Neuronal stem cell (in vitro differentiated cells): Measurements from ENCODE around the gene GPAM.
"Not testable (repeated sequence)": the region's sequence is repeated elsewhere in the genome, so short reads cannot be mapped to it uniquely, and the experiment has no call there.

Source experiments
- DNase-seq: peaks from one replicate; pipeline ENCODE4 v3.0.0-alpha.2; 2013; ENCODE audit warnings: low spot score
- H2AFZ ChIP-seq: one replicate; pipeline ENCODE4 v1.6.1; 2013; ENCODE audit warnings: mild to moderate bottlenecking, low read length, inconsistent platforms
- H2AK5ac ChIP-seq: 2 replicates; pipeline ENCODE4 v1.6.1; 2013; ENCODE audit warnings: low read depth, mild to moderate bottlenecking, inconsistent platforms, low read length, moderate library complexity, mixed read lengths
- H2BK120ac ChIP-seq: 2 replicates; pipeline ENCODE4 v1.6.1; 2013; ENCODE audit warnings: low read depth, mild to moderate bottlenecking, inconsistent platforms, low read length, moderate library complexity, mixed read lengths
- H2BK12ac ChIP-seq: one replicate; pipeline ENCODE4 v1.6.1; 2013; ENCODE audit warnings: low read length, inconsistent platforms
- H2BK15ac ChIP-seq: 2 replicates; pipeline ENCODE4 v1.6.1; 2013; ENCODE audit warnings: mild to moderate bottlenecking, low read length, inconsistent platforms, mixed read lengths
- H2BK5ac ChIP-seq: one replicate; pipeline ENCODE4 v1.6.1; 2013; ENCODE audit warnings: inconsistent platforms, mild to moderate bottlenecking, low read length, moderate library complexity
- H3K14ac ChIP-seq: one replicate; pipeline ENCODE4 v1.6.1; 2013; ENCODE audit warnings: low read length, inconsistent platforms
- H3K18ac ChIP-seq: 2 replicates; pipeline ENCODE4 v1.6.1; 2013; ENCODE audit warnings: low read length, inconsistent platforms
- H3K23ac ChIP-seq: 2 replicates; pipeline ENCODE4 v1.6.1; 2013; ENCODE audit warnings: low read depth, mild to moderate bottlenecking, mixed read lengths, low read length, inconsistent platforms; ENCODE audit not compliant: poor library complexity
- H3K27ac ChIP-seq: replicated peaks from 3 replicates; pipeline ENCODE4 v1.5.1; 2013; ENCODE audit warnings: low read length, inconsistent platforms
- H3K27me3 ChIP-seq, 3 experiments: 2 replicates each; pipeline ENCODE4 v1.6.1; 2013; ENCODE audit warnings: low read length in 3 of 3, mild to moderate bottlenecking in 2 of 3, inconsistent platforms in 1 of 3, low read depth in 1 of 3, mixed read lengths in 1 of 3, moderate library complexity in 1 of 3; ENCODE audit not compliant: control insufficient read depth in 3 of 3, insufficient read depth in 3 of 3
- H3K36me3 ChIP-seq, 2 donors: replicated peaks in 1 of 2; 2 replicates each; pipeline ENCODE4 v1.6.1; 2013; ENCODE audit warnings: low read length in 2 of 2; ENCODE audit not compliant: control insufficient read depth in 2 of 2, insufficient read depth in 2 of 2
- H3K4ac ChIP-seq: 2 replicates; pipeline ENCODE4 v1.6.1; 2013; ENCODE audit warnings: inconsistent platforms, mild to moderate bottlenecking, low read length, moderate library complexity
- H3K4me1 ChIP-seq, 2 donors: 1 replicate in 1 of 2; 2 replicates in 1 of 2; pipeline ENCODE4 v1.6.1; 2013; ENCODE audit warnings: low read length in 2 of 2, low read depth in 1 of 2; ENCODE audit not compliant: control insufficient read depth in 2 of 2, insufficient read depth in 1 of 2
- H3K4me2 ChIP-seq: one replicate; pipeline ENCODE4 v1.6.1; 2013; ENCODE audit warnings: mild to moderate bottlenecking, low read length, inconsistent platforms; ENCODE audit not compliant: insufficient read depth, poor library complexity, severe bottlenecking
- H3K4me3 ChIP-seq, 2 donors: 2 replicates each; pipeline ENCODE4 v1.5.1; 2013; ENCODE audit warnings: low read length in 2 of 2, mild to moderate bottlenecking in 2 of 2, inconsistent platforms in 1 of 2, moderate library complexity in 1 of 2
- H3K79me1 ChIP-seq: one replicate; pipeline ENCODE4 v1.6.1; 2013; ENCODE audit warnings: low read depth, mild to moderate bottlenecking, inconsistent platforms, low read length, moderate library complexity
- H3K9ac ChIP-seq: one replicate; pipeline ENCODE4 v1.6.1; 2013; ENCODE audit warnings: mild to moderate bottlenecking, low read depth, low read length, inconsistent platforms; ENCODE audit not compliant: poor library complexity
- H3K9me3 ChIP-seq, 2 donors: replicated peaks in 1 of 2; 2 replicates each; pipeline versions ENCODE3 to v1.6.1; 2013; ENCODE audit warnings: low read length in 2 of 2, mild to moderate bottlenecking in 2 of 2, inconsistent platforms in 1 of 2, low read depth in 1 of 2, mixed read lengths in 1 of 2, moderate library complexity in 1 of 2; ENCODE audit not compliant: control insufficient read depth in 2 of 2, insufficient read depth in 1 of 2
- H4K8ac ChIP-seq: one replicate; pipeline ENCODE4 v1.6.1; 2013; ENCODE audit warnings: low read depth, mild to moderate bottlenecking, inconsistent platforms, low read length, moderate library complexity
- H4K91ac ChIP-seq: one replicate; pipeline ENCODE4 v1.6.1; 2013; ENCODE audit warnings: low read length, low read depth, mild to moderate bottlenecking, inconsistent platforms; ENCODE audit not compliant: poor library complexity
- WGBS, 2 donors: extraction: QIAGEN DNeasy Blood & Tissue Kit; methylation state at CpG; one replicate each; pipeline ENCODE4 v1.1.7; 2013; ENCODE audit warnings: missing lambda C conversion rate in 2 of 2, mixed read lengths in 1 of 2; ENCODE audit not compliant: insufficient read length in 2 of 2, insufficient replicate concordance in 1 of 2; ENCODE audit errors: extremely low coverage in 2 of 2; 5-methylcytosine and 5-hydroxymethylcytosine counted together

The GPAM gene

GRCh38 chr10:112230325-112230988, 46.9 kb upstream of the GPAM start:
- DNase-seq: no peak
- Histone ChIP-seq H3K4me1 (no peaks in the 10 kb centered on the region), H3K4me2 (no peak overlapping the region), H3K23ac (no peak overlapping the region), H4K91ac (no peak overlapping the region), H3K27ac (no peak overlapping the region), H3K9ac (no peak overlapping the region), H2AFZ (no peak overlapping the region), H3K4ac (no peak overlapping the region), H2BK12ac (no peak overlapping the region), H3K36me3 (no peaks in the 10 kb centered on the region), H3K18ac (no peak overlapping the region), H3K79me1 (no peaks in the 10 kb centered on the region), H3K9me3 (no peaks in the 10 kb centered on the region), H3K4me3 (no peak overlapping the region), H4K8ac (no peak overlapping the region), H2BK15ac (no peak overlapping the region), H3K14ac (no peak overlapping the region), H2BK5ac (no peak overlapping the region), H3K27me3 (no peaks in the 10 kb centered on the region), H2BK120ac (no peak overlapping the region), H2AK5ac (no peak overlapping the region)
- WGBS, 2 donors: no CpG with 5 or more reads among the region's 1 CpG

- no peak overlapping the region for H4K8ac ChIP-seq
- WGBS, 2 donors: no CpG with 5 or more reads among the region's 3 CpGs
- H3K9me3 ChIP-seq: no peaks in the 10 kb centered on the region
- H3K14ac ChIP-seq: no peak overlapping the region
- H2BK15ac ChIP-seq: no peak overlapping the region
- H3K23ac ChIP-seq: no peak overlapping the region
- no peak overlapping the region for H2AK5ac ChIP-seq
- DNase-seq: no peak
- H2BK120ac ChIP-seq: no peak overlapping the region
- no peaks in the 10 kb centered on the region for H3K27me3 ChIP-seq
- H3K36me3 ChIP-seq: no peaks in the 10 kb centered on the region
- H3K4me2 ChIP-seq: no peak overlapping the region
- H3K9ac ChIP-seq: no peak overlapping the region
- no peak overlapping the region for H3K4me3 ChIP-seq
- no peaks in the 10 kb centered on the region for H3K79me1 ChIP-seq
- no peaks in the 10 kb centered on the region for H3K4me1 ChIP-seq
- H2AFZ ChIP-seq: no peak overlapping the region
- H4K91ac ChIP-seq: no peak overlapping the region
- no peak overlapping the region for H2BK12ac ChIP-seq
- H2BK5ac ChIP-seq: no peak overlapping the region
- no peak overlapping the region for H3K27ac ChIP-seq
- no peak overlapping the region for H3K18ac ChIP-seq
- no peak overlapping the region for H3K4ac ChIP-seq
Observed at GRCh38 chr10:112229901-112230300, 46.3 kb upstream of the GPAM start.

- H3K79me1 ChIP-seq: no peaks in the 10 kb centered on the region
- H3K4me1 ChIP-seq: no peaks in the 10 kb centered on the region
- H3K4ac ChIP-seq: no peak overlapping the region
- H3K4me3 ChIP-seq: no peak overlapping the region
- H3K9me3 ChIP-seq: no peaks in the 10 kb centered on the region
- no CpG with 5 or more reads among the region's 2 CpGs for WGBS, 2 donors
- H3K14ac ChIP-seq: no peak overlapping the region
- H3K36me3 ChIP-seq: no peaks in the 10 kb centered on the region
- no peak for DNase-seq
- H2BK15ac ChIP-seq: no peak overlapping the region
- no peak overlapping the region for H2BK12ac ChIP-seq
- no peak overlapping the region for H3K18ac ChIP-seq
- H2AFZ ChIP-seq: no peak overlapping the region
- H2BK5ac ChIP-seq: no peak overlapping the region
- H3K27ac ChIP-seq: no peak overlapping the region
- no peak overlapping the region for H3K4me2 ChIP-seq
- H3K9ac ChIP-seq: no peak overlapping the region
- H3K23ac ChIP-seq: no peak overlapping the region
- H2AK5ac ChIP-seq: no peak overlapping the region
- H3K27me3 ChIP-seq: no peaks in the 10 kb centered on the region
- H4K8ac ChIP-seq: no peak overlapping the region
- H2BK120ac ChIP-seq: no peak overlapping the region
- no peak overlapping the region for H4K91ac ChIP-seq
Observed at GRCh38 chr10:112229096-112229495, 45.5 kb upstream of the GPAM start.

GRCh38 chr10:112228366-112229088, 45.0 kb upstream of the GPAM start:
- not testable (repeated sequence) for H3K27ac ChIP-seq

More at GRCh38 chr10:112228366-112229088, 45.0 kb upstream of the GPAM start:
- not testable (repeated sequence) for H3K79me1 ChIP-seq, H2AFZ ChIP-seq, H3K14ac ChIP-seq, H2BK15ac ChIP-seq, H2BK120ac ChIP-seq, H4K8ac ChIP-seq, H2BK5ac ChIP-seq, H3K18ac ChIP-seq, H3K9me3 ChIP-seq, H3K4me3 ChIP-seq, H3K23ac ChIP-seq, H2AK5ac ChIP-seq, H3K4me1 ChIP-seq, H3K36me3 ChIP-seq, H3K27me3 ChIP-seq, H3K4me2 ChIP-seq, H2BK12ac ChIP-seq, DNase-seq, H4K91ac ChIP-seq, H3K9ac ChIP-seq, H3K4ac ChIP-seq
- no CpG with 5 or more reads among the region's 3 CpGs for WGBS, 2 donors
